ENCODE measurements around the gene RTL1.

RTL1 gene

DNA sequence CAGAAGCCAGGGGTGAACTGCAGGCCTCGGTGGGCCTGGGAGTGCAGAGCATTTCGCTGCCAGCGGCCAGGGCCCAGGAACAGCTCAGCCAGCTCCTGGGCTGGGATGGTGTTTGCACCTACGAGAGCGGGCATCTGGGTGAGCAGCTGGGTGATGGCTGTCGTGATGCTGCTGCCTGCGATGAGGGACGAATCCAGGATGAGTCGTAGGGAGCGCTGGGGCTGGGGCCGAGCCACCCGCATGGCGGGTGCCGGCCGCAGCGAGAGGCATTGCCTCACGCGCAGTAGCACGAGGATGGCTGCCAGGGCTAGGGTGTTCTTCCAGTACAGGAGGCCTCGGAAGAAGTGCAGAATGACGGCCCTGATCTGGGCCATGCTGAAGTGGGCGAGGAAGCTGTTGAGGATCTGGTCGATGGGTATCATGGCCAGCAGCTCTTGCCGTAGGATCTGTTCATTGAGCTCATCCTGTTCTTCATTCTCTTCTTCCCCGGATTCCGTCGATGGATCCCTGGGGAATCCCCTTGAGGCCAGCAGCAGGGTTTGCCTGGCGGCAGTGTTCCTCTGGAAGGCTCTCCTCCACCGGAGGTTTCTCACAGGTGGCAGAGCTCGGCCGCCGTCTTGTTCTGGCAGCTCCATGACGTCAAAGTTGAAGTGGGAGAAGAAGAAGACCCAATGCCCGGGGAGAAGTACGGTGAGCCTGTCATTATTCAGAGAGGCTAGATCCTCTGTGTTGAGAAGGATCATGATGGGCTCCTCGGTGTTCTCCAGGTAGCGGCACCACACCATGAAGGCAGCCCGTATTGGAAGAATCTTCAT is 22.1 kb downstream of the RTL1 start:
- no peak for FAIRE-seq

- FAIRE-seq = no peak
Measured at GRCh38 chr14:100880271-100881101, 23.0 kb downstream of the RTL1 start.

DNA sequence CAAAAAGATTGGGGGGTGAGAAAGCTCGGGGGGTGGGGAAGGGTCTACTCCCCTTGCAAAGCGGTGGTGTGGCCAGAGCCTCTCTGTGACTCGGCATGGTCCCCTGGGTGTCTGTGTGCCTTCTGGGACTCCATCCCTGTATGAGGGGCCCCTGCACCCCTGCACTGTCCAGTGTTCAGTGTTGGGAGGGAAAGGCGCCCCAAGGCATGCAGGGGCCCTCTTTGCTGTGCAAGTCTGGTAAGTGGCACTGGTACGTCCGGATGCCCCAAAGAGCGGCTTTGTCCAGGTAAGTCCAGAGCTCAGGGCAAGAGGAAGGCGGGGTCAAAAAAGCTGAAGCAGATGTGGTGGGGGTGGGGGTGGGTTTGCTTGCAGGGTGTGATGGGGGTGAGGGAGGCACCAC is 23.7 kb downstream of the RTL1 start:
- no peak for FAIRE-seq

DNA sequence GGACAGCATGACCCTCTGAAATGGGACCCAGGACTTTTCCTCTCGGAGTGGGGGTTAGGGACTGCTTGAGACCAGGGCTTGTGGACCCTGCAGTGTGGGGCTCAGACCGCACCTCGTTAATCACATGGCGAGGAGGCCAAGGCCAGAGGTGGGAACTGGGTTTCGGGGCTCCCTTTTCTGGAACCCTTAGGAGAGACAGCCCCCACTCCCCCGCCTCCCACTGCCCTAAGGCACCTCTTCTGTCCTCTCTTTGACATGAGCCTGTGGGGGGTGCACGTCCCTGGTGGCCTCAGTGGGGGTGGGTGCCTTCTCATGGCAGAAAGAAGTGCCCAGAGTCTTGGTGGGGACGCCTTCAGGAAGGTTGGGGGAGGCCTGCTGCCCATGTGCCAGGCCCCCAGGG is 24.3 kb downstream of the RTL1 start:
- no peak for FAIRE-seq

- FAIRE-seq = no peak
Measured at GRCh38 chr14:100878271-100879146, 25.0 kb downstream of the RTL1 start.

DNA sequence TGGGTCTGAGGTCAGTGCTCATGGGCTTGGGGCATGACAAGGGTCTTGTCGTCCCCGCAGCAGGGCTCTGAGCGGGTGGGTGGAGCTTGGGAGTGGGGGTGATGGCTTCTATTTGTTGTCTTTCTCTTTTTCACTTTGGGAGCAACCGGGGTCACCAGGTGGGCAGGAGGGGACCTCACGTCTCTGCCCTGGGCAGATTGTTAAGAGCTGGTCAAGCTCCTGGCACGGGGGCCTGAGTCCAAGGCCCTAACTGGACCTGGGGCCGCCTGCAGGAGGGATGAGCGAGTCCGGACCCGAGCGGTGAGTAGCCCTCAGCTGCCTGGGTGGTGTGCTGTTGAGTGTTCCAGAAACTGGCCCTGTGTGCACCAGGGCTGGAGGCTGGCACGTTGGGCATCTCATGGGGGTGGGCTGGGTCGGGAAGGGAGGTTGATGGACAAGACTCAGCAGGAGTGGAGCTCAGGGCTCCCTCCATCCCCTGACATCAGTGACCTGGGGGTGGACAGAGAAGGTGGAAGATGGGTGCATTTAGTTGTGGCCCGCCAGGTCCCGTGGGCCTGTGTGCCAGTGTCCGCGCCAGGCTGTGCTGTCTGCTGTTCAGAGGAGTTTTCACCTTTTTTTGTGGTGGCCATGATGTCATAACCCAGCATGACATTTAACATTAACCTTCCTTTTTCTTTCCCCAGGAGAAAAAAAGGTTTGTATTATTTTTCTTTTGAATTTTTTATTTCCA is 27.5 kb downstream of the RTL1 start:
- no peak for FAIRE-seq

DNA sequence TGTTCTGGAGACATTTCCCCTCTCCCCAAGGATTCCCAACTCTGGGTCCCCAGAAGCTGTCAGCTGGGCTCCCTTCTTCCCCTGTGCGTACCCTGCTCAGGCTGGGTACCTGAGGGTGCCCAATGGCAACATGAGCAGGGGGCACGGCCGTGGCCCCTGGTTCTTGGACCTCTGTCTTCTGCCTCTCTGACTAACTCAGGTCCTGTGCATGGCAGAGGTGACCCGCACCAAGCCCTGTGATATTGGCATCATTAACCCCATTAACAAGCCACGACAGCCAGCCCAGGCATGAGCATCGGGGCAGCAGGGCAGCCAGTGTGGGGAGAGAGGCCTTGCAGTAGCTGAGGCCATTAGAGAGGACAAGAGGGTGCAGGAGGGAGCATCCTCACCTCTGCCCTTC is 28.4 kb downstream of the RTL1 start:
- FAIRE-seq = no peak

GRCh38 chr14:100874411-100875091 is 29.0 kb downstream of the RTL1 start:
- no peak for FAIRE-seq

DNA sequence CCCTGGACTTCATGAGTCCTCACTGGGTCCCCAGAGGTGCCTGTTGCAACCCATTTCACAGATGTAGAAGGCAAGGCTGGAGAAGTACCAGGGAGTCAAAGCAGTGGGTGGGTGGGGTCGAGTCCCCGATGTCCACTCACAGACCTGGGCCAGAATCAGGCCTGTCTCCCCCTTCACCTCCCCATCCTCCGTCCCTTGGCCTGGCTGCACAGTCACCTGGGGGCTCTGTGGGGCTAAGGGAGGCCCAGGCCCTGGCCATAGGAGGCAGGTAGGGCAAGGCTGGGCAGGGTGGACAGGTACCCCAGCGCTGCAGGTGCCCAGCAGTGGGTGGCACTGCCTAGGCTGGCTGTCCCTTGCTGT is 29.5 kb downstream of the RTL1 start:
- FAIRE-seq = no peak

GRCh38 chr14:100873096-100873482 is 30.4 kb downstream of the RTL1 start:
- no peak for FAIRE-seq

DNA sequence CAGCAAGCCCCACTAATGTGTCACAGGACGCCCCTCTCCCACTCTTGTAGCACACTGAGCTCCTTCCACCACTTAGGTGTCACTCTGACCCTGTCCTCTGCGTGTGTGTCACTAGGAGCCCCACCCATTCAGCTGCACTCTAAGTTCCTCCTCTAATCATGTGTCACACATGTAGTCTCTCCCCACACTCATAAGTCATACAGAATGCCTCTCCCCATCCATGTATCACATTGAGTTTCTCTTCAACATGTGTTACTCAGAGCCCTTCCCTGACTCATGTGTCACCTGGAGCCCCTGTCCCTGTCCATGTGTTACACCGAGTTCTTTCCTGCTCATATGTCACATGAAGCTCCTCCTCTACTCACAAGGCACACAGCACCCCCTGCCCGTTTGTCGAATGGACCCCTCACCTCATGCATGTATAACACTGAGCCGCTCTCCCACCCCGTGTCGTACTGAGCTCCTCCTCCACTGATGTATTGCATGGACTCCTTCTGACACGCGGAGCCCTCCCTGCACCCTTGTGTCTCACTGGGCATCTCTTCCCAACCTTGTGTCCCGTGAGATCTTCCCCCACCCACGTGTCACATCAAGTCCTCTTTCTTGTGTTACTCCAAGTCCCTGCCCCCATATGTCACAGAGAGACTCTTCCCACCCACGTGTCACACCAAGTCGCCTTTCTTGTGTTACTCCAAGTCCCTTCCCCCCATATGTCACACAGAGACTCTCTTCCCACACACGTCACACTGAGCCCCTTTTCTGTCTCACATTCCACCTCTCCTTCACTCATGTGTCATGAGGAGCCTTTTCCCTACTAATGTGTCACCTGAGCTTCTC is 31.0 kb downstream of the RTL1 start:
- FAIRE-seq = no peak

GRCh38 chr14:100871234-100872186 is 32.0 kb downstream of the RTL1 start:
- FAIRE-seq = no peak

- FAIRE-seq = no peak
Measured at GRCh38 chr14:100868621-100869370, 34.7 kb downstream of the RTL1 start.

- no peak for FAIRE-seq
Measured at GRCh38 chr14:100867631-100868315, 35.7 kb downstream of the RTL1 start.

- no peak for FAIRE-seq
Measured at GRCh38 chr14:100866666-100867630, 36.6 kb downstream of the RTL1 start.

GRCh38 chr14:100865682-100866591 is 37.6 kb downstream of the RTL1 start:
- FAIRE-seq = no peak

All from G401.6 (cell line).